GM19240 (cell line): ENCODE measurements around the gene EIF5AL1.
A peak's percentile ranks its signal among the peaks of the same experiment; 100 is the strongest.
"Not testable (repeated sequence)": the region's sequence is repeated elsewhere in the genome, so short reads cannot be mapped to it uniquely, and the experiment has no call there.

Experiments used
- DNase-seq: peaks from one replicate; pipeline ENCODE4 v3.0.0; 2011; ENCODE audit warnings: low spot score; ENCODE audit not compliant: insufficient read length

EIF5AL1 gene

GRCh38 chr10:79555354-79556309 is 43.3 kb downstream of the EIF5AL1 start:
- no peak for DNase-seq

GRCh38 chr10:79556961-79557360 is 44.6 kb downstream of the EIF5AL1 start:
- DNase-seq = not testable (repeated sequence)

- DNase-seq = no peak
Measured at GRCh38 chr10:79559726-79560125, 47.4 kb downstream of the EIF5AL1 start.

GRCh38 chr10:79560160-79560709 is 47.9 kb downstream of the EIF5AL1 start, which contains the start of gene SFTPA2:
SFTPA2 (minus strand) TSS chr10:79560407; CDS start chr10:79559483, 924 bp downstream.
- no peak for DNase-seq

GRCh38 chr10:79561257-79561656 is 48.9 kb downstream of the EIF5AL1 start:
- no peak for DNase-seq

- DNase-seq = peak; percentile 27
Measured at GRCh38 chr10:79562135-79562756, 49.9 kb downstream of the EIF5AL1 start.

- DNase-seq = no peak
Measured at GRCh38 chr10:79563426-79563825, 51.1 kb downstream of the EIF5AL1 start.
